ENCODE data around the gene MMP1. TPM values are rescaled to one million over a fixed set of nuclear protein-coding genes. Genes with fewer than 3 reads are reported as not detected.

MMP1 gene
- total RNA-seq (ENCODE audit: unreplicated experiment), result not detected
- long read RNA-seq, result 0 reads

- no peak for DNase-seq (ENCODE audit: low spot score)
Measured at GRCh38 chr11:102798012-102798746, at the start of gene MMP1. Gene MMP1, minus strand, starts transcription at chr11:102798160. Its CDS starts 68 bp downstream, at chr11:102798092.

GRCh38 chr11:102846292-102846691 lies 48.3 kb upstream of the MMP1 start:
- Mint-ChIP-seq H3K4me1 (ENCODE audit: unreplicated experiment) (no peaks in the 10 kb centered on the region), H3K36me3 (ENCODE audit: low read depth, unreplicated experiment) (no peaks in the 10 kb centered on the region), H3K27me3 (ENCODE audit: unreplicated experiment) (no peaks in the 10 kb centered on the region), H3K27ac (ENCODE audit: unreplicated experiment) (no peak overlapping the region), H3K4me3 (ENCODE audit: unreplicated experiment) (no peak overlapping the region), H3K9me3 (ENCODE audit: unreplicated experiment) (no peaks in the 10 kb centered on the region)
- no peak for TF ChIP-seq CTCF (IDR thresholded peaks at IDR 0.05; ENCODE audit: unreplicated experiment)
- DNase-seq (ENCODE audit: low spot score), result no peak

More at GRCh38 chr11:102798012-102798746, at the start of gene MMP1:
- no peaks in the 10 kb centered on the region for H3K36me3 Mint-ChIP-seq (ENCODE audit: low read depth, unreplicated experiment)
- H3K4me3 Mint-ChIP-seq (ENCODE audit: unreplicated experiment), result no peak within 1 kb of the TSS
- H3K4me1 Mint-ChIP-seq (ENCODE audit: unreplicated experiment), result peaks cover 10% of the 10 kb centered on the region
- H3K9me3 Mint-ChIP-seq (ENCODE audit: unreplicated experiment), result no peaks in the 10 kb centered on the region
- TF ChIP-seq CTCF (IDR thresholded peaks at IDR 0.05; ENCODE audit: unreplicated experiment), result no peak
- peaks cover 2% of the 10 kb centered on the region for H3K27me3 Mint-ChIP-seq (ENCODE audit: unreplicated experiment)
- no peak within 1 kb of the TSS for H3K27ac Mint-ChIP-seq (ENCODE audit: unreplicated experiment)

GRCh38 chr11:102843489-102843888 lies 45.5 kb upstream of the MMP1 start, which contains the start of gene MMP3:
Gene MMP3, minus strand, starts transcription at chr11:102843609. Its CDS starts 63 bp downstream, at chr11:102843546.
- Mint-ChIP-seq H3K9me3 (ENCODE audit: unreplicated experiment) (no peaks in the 10 kb centered on the region), H3K4me1 (ENCODE audit: unreplicated experiment) (no peaks in the 10 kb centered on the region), H3K27ac (ENCODE audit: unreplicated experiment) (no peak within 1 kb of the TSS), H3K4me3 (ENCODE audit: unreplicated experiment) (no peak within 1 kb of the TSS), H3K36me3 (ENCODE audit: low read depth, unreplicated experiment) (no peaks in the 10 kb centered on the region), H3K27me3 (ENCODE audit: unreplicated experiment) (no peaks in the 10 kb centered on the region)
- no peak for DNase-seq (ENCODE audit: low spot score)
- TF ChIP-seq CTCF (IDR thresholded peaks at IDR 0.05; ENCODE audit: unreplicated experiment), result no peak

- H3K4me1 Mint-ChIP-seq (ENCODE audit: unreplicated experiment), result no peaks in the 10 kb centered on the region
- H3K27me3 Mint-ChIP-seq (ENCODE audit: unreplicated experiment), result no peaks in the 10 kb centered on the region
- no peak overlapping the region for H3K4me3 Mint-ChIP-seq (ENCODE audit: unreplicated experiment)
- no peaks in the 10 kb centered on the region for H3K9me3 Mint-ChIP-seq (ENCODE audit: unreplicated experiment)
- H3K36me3 Mint-ChIP-seq (ENCODE audit: low read depth, unreplicated experiment), result no peaks in the 10 kb centered on the region
- H3K27ac Mint-ChIP-seq (ENCODE audit: unreplicated experiment), result no peak overlapping the region
- no peak for DNase-seq (ENCODE audit: low spot score)
- no peak for TF ChIP-seq CTCF (IDR thresholded peaks at IDR 0.05; ENCODE audit: unreplicated experiment)
Measured at GRCh38 chr11:102842930-102843329, 45.0 kb upstream of the MMP1 start.

GRCh38 chr11:102840018-102840417 lies 42.1 kb upstream of the MMP1 start:
- Mint-ChIP-seq H3K36me3 (ENCODE audit: low read depth, unreplicated experiment) (no peaks in the 10 kb centered on the region), H3K4me3 (ENCODE audit: unreplicated experiment) (no peak overlapping the region), H3K27ac (ENCODE audit: unreplicated experiment) (no peak overlapping the region), H3K4me1 (ENCODE audit: unreplicated experiment) (no peaks in the 10 kb centered on the region), H3K9me3 (ENCODE audit: unreplicated experiment) (no peaks in the 10 kb centered on the region), H3K27me3 (ENCODE audit: unreplicated experiment) (no peaks in the 10 kb centered on the region)
- no peak for TF ChIP-seq CTCF (IDR thresholded peaks at IDR 0.05; ENCODE audit: unreplicated experiment)
- no peak for DNase-seq (ENCODE audit: low spot score)
